ENCODE measurements around the gene NTRK2.

DNA sequence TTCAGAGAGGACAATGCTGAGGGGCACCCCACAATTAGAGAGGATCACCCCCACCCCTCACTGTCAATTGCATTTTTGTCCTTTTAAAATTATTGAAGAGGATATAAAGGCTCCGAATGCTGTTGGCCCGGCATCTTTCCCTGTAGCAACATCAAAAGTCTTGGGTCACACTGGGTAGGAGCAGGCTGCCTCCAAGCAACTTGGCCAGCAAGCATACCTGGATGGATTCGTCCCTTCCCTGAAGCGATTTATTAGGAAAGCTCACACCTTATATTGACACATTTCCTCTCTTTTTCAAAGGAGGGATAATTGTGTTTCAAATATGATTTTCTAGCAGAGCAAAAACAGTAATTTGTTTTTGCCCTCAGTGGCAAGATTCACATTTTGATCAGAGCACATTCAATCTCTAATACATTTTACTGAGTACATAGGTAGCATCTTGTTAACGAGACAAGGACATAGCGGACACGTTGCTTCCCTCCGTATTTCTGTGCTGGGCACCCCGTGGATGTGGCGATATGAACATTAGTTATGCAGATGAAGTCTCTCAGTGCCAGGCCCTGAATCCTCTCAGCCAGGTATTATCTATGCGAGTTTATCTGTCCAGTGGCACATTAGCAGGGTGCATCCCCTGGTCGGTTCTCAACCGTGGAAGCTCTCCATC is 321.5 kb downstream of the NTRK2 start:
- TF ChIP-seq, protein P1, sequence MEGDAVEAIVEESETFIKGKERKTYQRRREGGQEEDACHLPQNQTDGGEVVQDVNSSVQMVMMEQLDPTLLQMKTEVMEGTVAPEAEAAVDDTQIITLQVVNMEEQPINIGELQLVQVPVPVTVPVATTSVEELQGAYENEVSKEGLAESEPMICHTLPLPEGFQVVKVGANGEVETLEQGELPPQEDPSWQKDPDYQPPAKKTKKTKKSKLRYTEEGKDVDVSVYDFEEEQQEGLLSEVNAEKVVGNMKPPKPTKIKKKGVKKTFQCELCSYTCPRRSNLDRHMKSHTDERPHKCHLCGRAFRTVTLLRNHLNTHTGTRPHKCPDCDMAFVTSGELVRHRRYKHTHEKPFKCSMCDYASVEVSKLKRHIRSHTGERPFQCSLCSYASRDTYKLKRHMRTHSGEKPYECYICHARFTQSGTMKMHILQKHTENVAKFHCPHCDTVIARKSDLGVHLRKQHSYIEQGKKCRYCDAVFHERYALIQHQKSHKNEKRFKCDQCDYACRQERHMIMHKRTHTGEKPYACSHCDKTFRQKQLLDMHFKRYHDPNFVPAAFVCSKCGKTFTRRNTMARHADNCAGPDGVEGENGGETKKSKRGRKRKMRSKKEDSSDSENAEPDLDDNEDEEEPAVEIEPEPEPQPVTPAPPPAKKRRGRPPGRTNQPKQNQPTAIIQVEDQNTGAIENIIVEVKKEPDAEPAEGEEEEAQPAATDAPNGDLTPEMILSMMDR (IDR thresholded peaks at IDR 0.05; ENCODE audit: low read length) = no peak
- no peak for TF ChIP-seq EZH2 (IDR thresholded peaks at IDR 0.05; ENCODE audit: borderline replicate concordance, low read length)
